Measurements from ENCODE around the gene EXOC3L4. TPM values are rescaled to one million over a fixed set of nuclear protein-coding genes. Genes with fewer than 3 reads are reported as not detected.

The EXOC3L4 gene
- total and polyA plus RNA-seq, 2 experiments from 2014 or later: not detected

DNA sequence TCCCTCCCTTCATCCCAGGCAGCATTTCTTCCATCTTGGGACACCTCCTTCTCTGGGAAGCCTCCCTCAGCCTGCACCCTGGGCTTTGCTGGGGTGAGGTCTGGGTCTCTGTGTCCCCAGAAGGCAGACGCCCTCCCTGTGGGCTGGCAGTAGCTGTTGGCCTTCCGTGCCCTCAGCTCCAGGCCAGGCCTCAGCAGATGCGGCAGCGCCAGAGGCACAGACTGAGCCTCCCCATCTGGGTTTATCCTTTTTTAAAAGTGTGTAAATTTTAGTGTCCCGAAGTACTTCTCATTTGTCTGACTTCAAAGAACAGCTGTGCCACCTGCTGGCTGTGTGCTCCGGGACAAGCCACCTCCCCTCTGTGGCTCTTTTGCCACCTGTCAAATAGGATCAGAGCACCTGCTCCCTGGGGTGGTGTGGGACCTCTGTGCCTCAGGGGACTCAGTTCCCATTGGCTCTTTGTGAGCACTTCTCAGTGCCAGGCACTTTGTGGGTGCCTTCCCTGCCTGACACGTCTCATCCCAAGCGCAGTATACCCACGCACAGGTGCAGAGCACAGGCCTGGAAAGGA, 11.1 kb downstream of the EXOC3L4 start:
- Histone ChIP-seq H3K4me2 (ENCODE audit: unreplicated experiment) (no peak overlapping the region), H3K27me3 (replicated peaks; ENCODE audit: insufficient read depth) (peaks cover 16% of the 10 kb centered on the region), H3F3A (ENCODE audit: insufficient read depth) (no peaks in the 10 kb centered on the region), H3K27ac (no peak overlapping the region), H3K9me2 (ENCODE audit: insufficient read depth) (no peaks in the 10 kb centered on the region), H3K4me3 (no peak overlapping the region), H3K36me3 (ENCODE audit: low read depth) (no peaks in the 10 kb centered on the region), H3K9ac (no peak overlapping the region), H3K4me1 (ENCODE audit: insufficient read depth) (no peaks in the 10 kb centered on the region), H2AFZ (no peak overlapping the region), H3K79me2 (ENCODE audit: insufficient read depth) (no peaks in the 10 kb centered on the region), H3K9me3 (ENCODE audit: low read depth) (no peaks in the 10 kb centered on the region), H4K20me1 (ENCODE audit: insufficient read depth) (no peaks in the 10 kb centered on the region)
- DNase-seq: no peak
- TF ChIP-seq EZH2 (IDR thresholded peaks at IDR 0.05; ENCODE audit: insufficient read depth, poor library complexity, severe bottlenecking) (no peak), EZH2phosphoT487 (IDR thresholded peaks at IDR 0.05; ENCODE audit: insufficient read depth, low read depth) (no peak)
- WGBS, 2 experiments (ENCODE audit: low coverage in 1 of 2, low lambda C conversion rate in 2 of 2, missing lambda C conversion rate in 2 of 2): 81 to 87% methylated on average over 8 to 9 of the region's 9 CpGs
- in situ Hi-C loops (cut with MboI): no loop called here

DNA sequence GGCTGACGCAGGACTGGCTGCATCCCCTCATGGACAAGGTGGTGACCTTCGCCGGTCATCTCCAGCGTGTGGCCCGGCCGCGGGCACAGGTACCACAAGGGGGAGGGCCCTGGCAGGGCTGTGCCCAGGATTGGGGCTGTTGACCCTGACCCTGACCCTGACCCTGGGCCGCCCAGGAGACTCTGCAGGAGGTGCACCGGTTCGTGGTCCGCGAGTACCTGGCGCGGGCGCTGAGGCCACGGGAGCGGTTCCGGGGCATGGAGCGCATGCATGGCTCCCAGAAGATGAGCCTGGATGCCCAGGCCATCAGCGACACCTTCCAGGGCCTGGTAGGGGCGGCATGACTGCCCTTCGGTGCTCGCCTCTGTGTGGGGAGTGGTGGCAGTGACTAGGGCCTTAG, 12.9 kb downstream of the EXOC3L4 start:
- Histone ChIP-seq H3F3A (ENCODE audit: insufficient read depth) (no peaks in the 10 kb centered on the region), H3K9ac (no peak overlapping the region), H3K79me2 (ENCODE audit: insufficient read depth) (no peaks in the 10 kb centered on the region), H2AFZ (no peak overlapping the region), H3K27me3 (replicated peaks; ENCODE audit: insufficient read depth) (peaks cover 16% of the 10 kb centered on the region), H3K9me3 (ENCODE audit: low read depth) (no peaks in the 10 kb centered on the region), H3K36me3 (ENCODE audit: low read depth) (no peaks in the 10 kb centered on the region), H3K9me2 (ENCODE audit: insufficient read depth) (no peaks in the 10 kb centered on the region), H3K4me3 (no peak overlapping the region), H3K27ac (no peak overlapping the region), H3K4me1 (ENCODE audit: insufficient read depth) (no peaks in the 10 kb centered on the region), H4K20me1 (ENCODE audit: insufficient read depth) (no peaks in the 10 kb centered on the region), H3K4me2 (ENCODE audit: unreplicated experiment) (no peak overlapping the region)
- in situ Hi-C loops (cut with MboI): no loop called here
- DNase-seq: no peak
- TF ChIP-seq EZH2phosphoT487 (IDR thresholded peaks at IDR 0.05; ENCODE audit: insufficient read depth, low read depth) (no peak), EZH2 (IDR thresholded peaks at IDR 0.05; ENCODE audit: insufficient read depth, poor library complexity, severe bottlenecking) (no peak)
- 94 to 97% methylated on average over 15 to 16 of the region's 23 CpGs for WGBS, 2 experiments (ENCODE audit: low coverage in 1 of 2, low lambda C conversion rate in 2 of 2, missing lambda C conversion rate in 2 of 2)

- no peaks in the 10 kb centered on the region for H3K79me2 ChIP-seq (ENCODE audit: insufficient read depth)
- 87% methylated on average over 23 to 28 of the region's 28 CpGs for WGBS, 2 experiments (ENCODE audit: low coverage in 1 of 2, low lambda C conversion rate in 2 of 2, missing lambda C conversion rate in 2 of 2)
- no peaks in the 10 kb centered on the region for H3K9me3 ChIP-seq (ENCODE audit: low read depth)
- no peak for TF ChIP-seq EZH2 (IDR thresholded peaks at IDR 0.05; ENCODE audit: insufficient read depth, poor library complexity, severe bottlenecking)
- no peaks in the 10 kb centered on the region for H3K36me3 ChIP-seq (ENCODE audit: low read depth)
- no peaks in the 10 kb centered on the region for H3F3A ChIP-seq (ENCODE audit: insufficient read depth)
- no peaks in the 10 kb centered on the region for H3K4me1 ChIP-seq (ENCODE audit: insufficient read depth)
- no peaks in the 10 kb centered on the region for H4K20me1 ChIP-seq (ENCODE audit: insufficient read depth)
- no peak overlapping the region for H3K4me3 ChIP-seq
- no peak for DNase-seq
- H3K27ac ChIP-seq: no peak overlapping the region
- in situ Hi-C loops (cut with MboI): no loop called here
- H3K4me2 ChIP-seq (ENCODE audit: unreplicated experiment): no peak overlapping the region
- H3K9me2 ChIP-seq (ENCODE audit: insufficient read depth): no peaks in the 10 kb centered on the region
- peaks cover 9% of the 10 kb centered on the region for H3K27me3 ChIP-seq (replicated peaks; ENCODE audit: insufficient read depth)
- no peak overlapping the region for H2AFZ ChIP-seq
- H3K9ac ChIP-seq: no peak overlapping the region
Observed at GRCh38 chr14:103107941-103108748, 13.6 kb downstream of the EXOC3L4 start.

DNA sequence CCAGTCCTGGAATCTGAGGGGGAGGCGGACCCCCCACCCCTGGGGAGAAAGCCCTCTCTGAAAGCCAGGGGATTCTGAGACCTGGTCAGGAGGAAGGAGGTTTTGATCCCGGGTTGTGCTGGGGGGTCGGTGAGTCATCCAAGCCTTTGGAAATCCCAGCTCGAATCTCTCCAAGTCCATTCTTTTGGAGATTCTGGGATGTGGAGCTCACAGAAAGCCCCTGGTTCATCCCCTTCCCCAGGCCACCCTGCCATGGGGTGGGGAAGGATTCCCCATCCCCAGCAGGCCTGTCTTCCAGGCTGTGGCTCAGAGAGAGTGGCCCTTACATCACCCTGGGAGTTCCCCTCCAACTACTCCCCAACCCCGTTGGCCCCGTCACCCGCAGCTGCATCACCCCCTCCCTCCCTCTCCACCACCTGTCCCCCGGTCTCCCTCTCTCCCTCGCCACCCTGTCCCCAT, 14.3 kb downstream of the EXOC3L4 start:
- Histone ChIP-seq H3K9me3 (ENCODE audit: low read depth) (no peaks in the 10 kb centered on the region), H3K79me2 (ENCODE audit: insufficient read depth) (no peaks in the 10 kb centered on the region), H3K4me3 (no peak overlapping the region), H3K27ac (no peak overlapping the region), H3K9me2 (ENCODE audit: insufficient read depth) (no peaks in the 10 kb centered on the region), H3K4me1 (ENCODE audit: insufficient read depth) (no peaks in the 10 kb centered on the region), H3K27me3 (replicated peaks; ENCODE audit: insufficient read depth) (peaks cover 3% of the 10 kb centered on the region; the same call in 1 of the 2 replicates), H3K9ac (no peak overlapping the region), H3K36me3 (ENCODE audit: low read depth) (no peaks in the 10 kb centered on the region), H2AFZ (no peak overlapping the region), H3K4me2 (ENCODE audit: unreplicated experiment) (no peak overlapping the region), H3F3A (ENCODE audit: insufficient read depth) (no peaks in the 10 kb centered on the region), H4K20me1 (ENCODE audit: insufficient read depth) (no peaks in the 10 kb centered on the region)
- in situ Hi-C loops (cut with MboI): no loop called here
- 36 to 59% methylated on average over 4 to 8 of the region's 9 CpGs for WGBS, 2 experiments (ENCODE audit: low coverage in 1 of 2, low lambda C conversion rate in 2 of 2, missing lambda C conversion rate in 2 of 2)
- peak; percentile 37 for DNase-seq
- TF ChIP-seq EZH2 (IDR thresholded peaks at IDR 0.05; ENCODE audit: insufficient read depth, poor library complexity, severe bottlenecking): no peak
- no peak for TF ChIP-seq EZH2phosphoT487 (IDR thresholded peaks at IDR 0.05; ENCODE audit: insufficient read depth, low read depth)

Data from GM23248 (cell line).